Esophagus squamous epithelium (tissue), 5 donors: ENCODE data around the gene CHN2. TPM values are rescaled to one million over a fixed set of nuclear protein-coding genes. Genes with fewer than 3 reads are reported as not detected.

Experiments
- DNase-seq: peaks from one replicate; lab custom pipeline; 2025; lab: John Stamatoyannopoulos, UW
- H3K27ac ChIP-seq, 4 donors: fragments of 200-600 bp; sonication (generic); one replicate each; pipeline ENCODE4 v1.5.1; 2016 to 2019; ENCODE audit warnings: mild to moderate bottlenecking in 1 of 4
- H3K27me3 ChIP-seq, 4 donors: fragments of 200-600 bp; sonication (generic); 1 replicate in 3 of 4; 2 replicates in 1 of 4; pipeline versions ENCODE4 v1.5.1 to v1.6.0; 2017 to 2021; ENCODE audit warnings: antibody characterized with exemption in 1 of 4
- H3K36me3 ChIP-seq, 3 donors: fragments of 200-600 bp; sonication (generic); one replicate each; pipeline ENCODE4 v1.5.1; 2016 to 2019
- H3K4me1 ChIP-seq, 3 donors: fragments of 200-600 bp; sonication (generic); one replicate each; pipeline ENCODE4 v1.5.1; 2017 to 2019
- H3K4me3 ChIP-seq, 4 donors: fragments of 200-600 bp; sonication (generic); 1 replicate in 3 of 4; 2 replicates in 1 of 4; pipeline ENCODE4 v1.5.1; 2016 to 2019; ENCODE audit warnings: mild to moderate bottlenecking in 2 of 4, moderate library complexity in 1 of 4
- H3K9me3 ChIP-seq, 3 donors: fragments of 200-600 bp; sonication (generic); one replicate each; pipeline ENCODE4 v1.5.1; 2016 to 2019
- POLR2A ChIP-seq, 4 donors: fragments of 450-650 bp; IDR thresholded peaks; one replicate each; pipeline ENCODE4 v1.6.1; 2017; ENCODE audit warnings: antibody characterized with exemption in 4 of 4, mild to moderate bottlenecking in 4 of 4, moderate library complexity in 3 of 4
- WGBS, 2 donors: methylation state at CpG; one replicate each; pipeline ENCODE4 v1.1.5; 2018; 5-methylcytosine and 5-hydroxymethylcytosine counted together
- intact Hi-C: fragments of 100-400 bp; cut with DNase I; formaldehyde crosslinking; loops from one replicate; pipeline ENCODE4 v1.15.0; 2022
- total RNA-seq, 4 donors: library from RNA; depleted of rRNA; stranded (reverse); fragments of >200 nt; gene quantifications; one replicate each; pipeline ENCODE4 v1.1.0, GENCODE V29; 2016
- TF ChIP-seq, protein P1 (sequence below), 6 experiments: fragments of 450-650 bp in 4 of 6; fragments of 200-600 bp in 2 of 6; sonication (generic) in 2 of 6; IDR thresholded peaks; one replicate each; pipeline ENCODE4 v1.5.1; 2016 to 2019; ENCODE audit warnings: antibody characterized with exemption in 6 of 6, mild to moderate bottlenecking in 4 of 6, moderate library complexity in 4 of 6
- donor health status: DM: yes; HTN: yes; CAD: no.

CHN2 gene
- total RNA-seq, 4 donors from 2014 or later, result 0.08 to 8.6 (median 1.7) TPM

DNA sequence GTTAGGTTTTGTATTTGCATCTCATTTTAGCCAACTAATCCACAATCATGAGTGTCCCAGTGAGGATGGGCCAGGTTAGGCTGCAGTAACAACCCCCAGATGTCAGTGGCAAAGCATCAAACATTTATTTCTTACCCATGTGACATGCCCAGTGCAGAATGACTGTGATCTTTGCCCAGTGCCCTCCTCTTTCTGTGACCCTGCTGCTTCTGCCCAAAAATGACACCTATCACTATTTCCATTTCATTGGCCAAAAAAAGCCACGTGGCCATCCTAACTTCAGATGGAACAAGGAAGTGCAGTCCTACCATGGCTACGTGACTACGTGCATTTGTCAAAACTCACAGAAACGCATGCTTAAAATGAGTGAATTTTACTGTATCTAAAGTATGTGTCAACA is 259.9 kb downstream of the CHN2 start:
- H3K9me3 ChIP-seq, result no peaks in the 10 kb centered on the region
- no peak overlapping the region for H3K27ac ChIP-seq
- TF ChIP-seq, protein P1, sequence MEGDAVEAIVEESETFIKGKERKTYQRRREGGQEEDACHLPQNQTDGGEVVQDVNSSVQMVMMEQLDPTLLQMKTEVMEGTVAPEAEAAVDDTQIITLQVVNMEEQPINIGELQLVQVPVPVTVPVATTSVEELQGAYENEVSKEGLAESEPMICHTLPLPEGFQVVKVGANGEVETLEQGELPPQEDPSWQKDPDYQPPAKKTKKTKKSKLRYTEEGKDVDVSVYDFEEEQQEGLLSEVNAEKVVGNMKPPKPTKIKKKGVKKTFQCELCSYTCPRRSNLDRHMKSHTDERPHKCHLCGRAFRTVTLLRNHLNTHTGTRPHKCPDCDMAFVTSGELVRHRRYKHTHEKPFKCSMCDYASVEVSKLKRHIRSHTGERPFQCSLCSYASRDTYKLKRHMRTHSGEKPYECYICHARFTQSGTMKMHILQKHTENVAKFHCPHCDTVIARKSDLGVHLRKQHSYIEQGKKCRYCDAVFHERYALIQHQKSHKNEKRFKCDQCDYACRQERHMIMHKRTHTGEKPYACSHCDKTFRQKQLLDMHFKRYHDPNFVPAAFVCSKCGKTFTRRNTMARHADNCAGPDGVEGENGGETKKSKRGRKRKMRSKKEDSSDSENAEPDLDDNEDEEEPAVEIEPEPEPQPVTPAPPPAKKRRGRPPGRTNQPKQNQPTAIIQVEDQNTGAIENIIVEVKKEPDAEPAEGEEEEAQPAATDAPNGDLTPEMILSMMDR (IDR thresholded peaks at IDR 0.05), result no peak
- no peak for TF ChIP-seq POLR2A (IDR thresholded peaks at IDR 0.05)
- H3K4me3 ChIP-seq, result no peak overlapping the region
- H3K4me1 ChIP-seq, result peaks cover 0 to 12% (median 0%) of the 10 kb centered on the region in 3 donors
- intact Hi-C loops, result no loop called here
- 84 to 86% methylated on average over 4 of the region's 4 CpGs for WGBS, 2 donors
- no peaks in the 10 kb centered on the region for H3K27me3 ChIP-seq
- no peak for DNase-seq
- H3K36me3 ChIP-seq, result no peaks in the 10 kb centered on the region

DNA sequence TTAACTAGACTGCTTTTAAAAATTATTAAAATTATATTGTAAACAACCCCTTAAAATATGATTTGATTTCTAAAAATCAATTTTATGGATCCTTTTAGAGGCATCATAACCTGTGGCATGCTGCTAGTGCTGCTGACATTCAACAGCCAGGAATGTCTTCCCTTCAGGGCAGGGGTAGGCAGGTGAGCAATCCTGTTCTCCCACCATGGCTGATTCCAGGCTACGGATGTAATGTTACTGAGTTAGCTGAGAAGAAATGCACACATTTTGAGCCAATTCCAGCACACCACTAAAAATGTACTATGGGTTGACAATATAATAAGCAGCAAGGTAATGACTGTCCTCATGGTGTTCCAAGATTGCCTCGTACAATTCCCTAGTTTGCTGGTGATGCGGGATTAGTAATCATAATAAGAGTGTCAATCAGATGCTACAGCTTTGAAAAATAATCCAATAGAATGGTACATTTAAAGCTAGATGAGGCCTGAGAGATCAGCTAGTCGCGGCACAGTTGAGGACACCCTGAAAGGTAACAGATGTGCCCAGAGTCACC is 260.4 kb downstream of the CHN2 start:
- no peak overlapping the region for H3K27ac ChIP-seq
- intact Hi-C loops, result no loop called here
- no peak for TF ChIP-seq POLR2A (IDR thresholded peaks at IDR 0.05)
- TF ChIP-seq, protein P1 (IDR thresholded peaks at IDR 0.05), result no peak
- H3K27me3 ChIP-seq, result no peaks in the 10 kb centered on the region
- peaks cover 0 to 7% (median 0%) of the 10 kb centered on the region in 3 donors for H3K4me1 ChIP-seq
- no peak overlapping the region for H3K4me3 ChIP-seq
- H3K36me3 ChIP-seq, result no peaks in the 10 kb centered on the region
- no peaks in the 10 kb centered on the region for H3K9me3 ChIP-seq
- 74 to 87% methylated on average over 5 of the region's 5 CpGs for WGBS, 2 donors
- DNase-seq, result no peak

DNA sequence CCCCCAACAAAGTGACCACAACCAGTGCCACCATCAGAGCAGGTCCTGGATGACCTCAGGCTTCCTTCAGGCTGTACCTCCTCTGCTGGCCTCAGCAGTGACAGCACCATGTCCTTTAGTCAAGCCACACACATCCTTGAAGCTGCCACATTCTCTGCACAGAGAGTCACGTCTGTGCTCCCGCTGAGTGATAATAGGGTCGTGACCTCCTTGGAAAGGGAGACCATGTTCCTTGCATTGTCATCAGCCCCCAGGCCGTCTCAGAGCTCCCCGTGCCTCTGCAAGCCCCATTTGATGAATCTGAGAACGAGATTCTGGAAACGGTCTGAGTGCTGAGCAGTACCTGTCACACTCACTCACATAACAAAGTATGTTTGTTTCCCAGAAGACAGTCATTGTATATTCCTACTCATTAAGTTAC is 262.6 kb downstream of the CHN2 start:
- Histone ChIP-seq H3K36me3 (no peaks in the 10 kb centered on the region), H3K27me3 (no peaks in the 10 kb centered on the region), H3K9me3 (no peaks in the 10 kb centered on the region), H3K4me1 (peaks cover 0 to 3% (median 0%) of the 10 kb centered on the region in 3 donors), H3K4me3 (no peak overlapping the region), H3K27ac (no peak overlapping the region)
- no peak for TF ChIP-seq POLR2A (IDR thresholded peaks at IDR 0.05)
- TF ChIP-seq, protein P1 (IDR thresholded peaks at IDR 0.05), result no peak
- intact Hi-C loops, result no loop called here
- 45 to 77% methylated on average over 3 to 7 of the region's 7 CpGs for WGBS, 2 donors
- no peak for DNase-seq

DNA sequence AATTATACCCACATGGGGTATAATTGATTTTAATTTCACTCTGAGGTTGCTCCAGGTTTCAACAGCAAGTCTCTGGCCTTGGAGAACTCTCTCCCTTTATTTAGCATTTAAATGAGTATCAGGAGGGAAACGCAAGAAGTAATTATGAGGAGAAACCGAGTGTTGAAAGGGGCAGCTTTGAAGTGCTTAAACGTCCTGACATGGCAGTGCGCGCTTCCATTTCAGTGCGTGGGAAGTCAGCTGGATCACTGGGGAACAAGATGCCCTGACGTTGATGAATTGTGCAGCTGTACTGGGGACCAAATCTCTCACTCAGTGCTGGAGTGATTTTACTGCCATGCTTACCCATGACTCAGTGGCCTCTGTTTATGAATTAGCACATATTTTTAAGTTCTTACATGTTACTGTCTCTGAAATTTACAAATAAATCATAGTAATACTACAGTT is 263.0 kb downstream of the CHN2 start:
- no peak overlapping the region for H3K27ac ChIP-seq
- no peaks in the 10 kb centered on the region for H3K27me3 ChIP-seq
- H3K4me1 ChIP-seq, result peaks cover 0 to 3% (median 0%) of the 10 kb centered on the region in 3 donors
- no peaks in the 10 kb centered on the region for H3K9me3 ChIP-seq
- WGBS, 2 donors, result 54 to 71% methylated on average over 7 of the region's 7 CpGs
- H3K4me3 ChIP-seq, result no peak overlapping the region
- intact Hi-C loops, result no loop called here
- DNase-seq, result no peak
- no peaks in the 10 kb centered on the region for H3K36me3 ChIP-seq
- TF ChIP-seq POLR2A (IDR thresholded peaks at IDR 0.05), result no peak
- TF ChIP-seq, protein P1 (IDR thresholded peaks at IDR 0.05), result no peak

DNA sequence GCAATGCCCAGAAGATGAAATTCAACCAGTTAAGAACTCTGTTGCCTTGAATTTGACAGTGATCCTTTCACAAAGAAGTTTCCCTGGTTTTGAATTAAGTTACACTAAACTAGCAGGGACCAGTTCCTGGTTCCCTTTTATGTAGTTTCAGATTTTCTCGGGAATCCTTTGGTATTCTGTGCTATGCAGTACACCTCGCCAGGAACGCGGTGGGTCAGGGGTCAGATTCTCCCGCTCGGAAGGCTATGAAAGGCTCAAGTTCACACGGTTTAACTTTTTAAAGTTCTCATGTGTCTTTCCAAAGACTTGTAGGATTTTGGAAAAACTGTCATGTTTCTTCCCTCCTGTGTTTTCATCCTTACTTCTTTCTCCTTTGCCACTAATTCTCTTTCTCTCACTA is 264.4 kb downstream of the CHN2 start:
- Histone ChIP-seq H3K27ac (no peak overlapping the region), H3K9me3 (no peaks in the 10 kb centered on the region), H3K4me1 (peaks cover 0 to 13% (median 0%) of the 10 kb centered on the region in 3 donors), H3K27me3 (no peaks in the 10 kb centered on the region), H3K36me3 (no peaks in the 10 kb centered on the region), H3K4me3 (no peak overlapping the region)
- WGBS, 2 donors, result 86 to 90% methylated on average over 7 of the region's 7 CpGs
- no peak for DNase-seq
- TF ChIP-seq, protein P1 (IDR thresholded peaks at IDR 0.05), result no peak
- TF ChIP-seq POLR2A (IDR thresholded peaks at IDR 0.05), result no peak
- intact Hi-C loops, result no loop called here
